Stimulated activated CD4-positive, alpha-beta T cell treated with anti-CD3 and anti-CD28 coated beads, Interleukin-1b, Interleukin-23, amount 100 ng/mL, for 4 hours (primary cell): ENCODE results near the gene TIE1.
A peak's percentile ranks its signal among the peaks of the same experiment; 100 is the strongest.

ENCODE experiments used
- DNase-seq, 2 donors: peaks; one replicate each; pipeline ENCODE4 v3.0.0-alpha.2; 2020; ENCODE audit warnings: low read depth in 2 of 2

TIE1 gene

GRCh38 chr1:43312663-43313515, 12.1 kb downstream of the TIE1 start:
- DNase-seq, result no peak

GRCh38 chr1:43313771-43314170, 13.0 kb downstream of the TIE1 start:
- no peak for DNase-seq

DNA sequence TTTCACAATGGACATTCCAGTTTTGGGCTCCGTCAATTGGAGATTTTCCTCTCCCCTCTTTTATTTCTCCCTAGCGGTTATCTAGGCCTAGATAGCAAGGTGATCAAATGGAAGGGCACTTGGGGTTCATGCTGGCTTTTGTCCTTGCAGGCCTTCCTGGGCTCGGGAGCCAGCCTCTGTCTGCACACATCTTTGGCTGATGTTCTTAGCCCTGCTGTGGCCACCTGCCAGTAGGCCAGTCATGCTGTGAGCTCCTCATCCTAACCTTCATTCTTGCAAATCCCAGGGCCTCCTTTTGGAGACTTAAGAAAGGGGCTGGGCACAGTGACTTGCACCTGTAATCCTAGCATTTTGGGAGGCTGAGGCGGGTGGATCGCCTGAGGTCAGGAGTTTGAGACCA, 13.5 kb downstream of the TIE1 start:
- no peak for DNase-seq

- no peak for DNase-seq
Observed at GRCh38 chr1:43315481-43315880, 14.7 kb downstream of the TIE1 start.

GRCh38 chr1:43315963-43316737, 15.4 kb downstream of the TIE1 start:
- DNase-seq, result no peak

GRCh38 chr1:43316738-43317520, 16.1 kb downstream of the TIE1 start:
- DNase-seq, result no peak

DNA sequence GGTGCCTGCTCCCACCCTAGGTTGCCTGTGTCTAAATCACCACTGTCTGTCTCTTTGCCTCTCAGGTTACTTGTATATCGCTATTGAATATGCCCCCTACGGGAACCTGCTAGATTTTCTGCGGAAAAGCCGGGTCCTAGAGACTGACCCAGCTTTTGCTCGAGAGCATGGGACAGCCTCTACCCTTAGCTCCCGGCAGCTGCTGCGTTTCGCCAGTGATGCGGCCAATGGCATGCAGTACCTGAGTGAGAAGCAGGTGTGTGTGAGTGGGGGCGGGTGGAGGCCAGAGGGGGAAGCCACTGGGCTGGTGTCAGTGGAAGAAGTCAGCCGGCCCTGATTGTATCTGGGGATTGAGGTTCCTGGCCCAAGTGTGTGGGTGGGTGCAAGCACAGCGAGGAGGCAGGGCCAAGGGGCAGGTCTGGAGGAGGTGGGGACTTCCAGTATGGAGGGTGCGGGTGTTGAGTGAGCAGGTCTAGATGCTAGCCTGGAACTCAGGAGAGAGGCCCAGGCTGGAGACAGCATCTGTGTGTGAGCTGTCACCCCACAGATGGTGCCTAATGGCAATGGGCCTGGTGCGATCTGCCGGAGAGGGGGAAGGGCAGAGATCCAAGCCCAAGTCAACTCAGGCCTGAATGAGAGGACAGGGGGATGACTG, 17.2 kb downstream of the TIE1 start:
- DNase-seq, result no peak

- no peak for DNase-seq
Observed at GRCh38 chr1:43318831-43319230, 18.0 kb downstream of the TIE1 start.

DNA sequence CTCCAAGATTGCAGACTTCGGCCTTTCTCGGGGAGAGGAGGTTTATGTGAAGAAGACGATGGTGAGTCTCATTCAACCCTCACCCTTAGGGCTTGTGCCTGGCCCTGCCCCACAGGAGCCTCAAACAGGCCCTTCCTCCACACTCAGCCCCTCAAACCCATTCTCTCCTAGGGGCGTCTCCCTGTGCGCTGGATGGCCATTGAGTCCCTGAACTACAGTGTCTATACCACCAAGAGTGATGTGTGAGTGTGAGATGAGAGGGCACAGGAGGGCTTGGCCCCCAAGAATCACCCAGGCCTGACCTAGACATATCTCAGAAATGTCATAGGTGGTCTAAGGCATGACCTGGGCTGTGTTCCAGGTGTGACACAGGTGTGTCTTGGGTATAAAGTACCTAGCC, 18.5 kb downstream of the TIE1 start:
- no peak for DNase-seq

DNA sequence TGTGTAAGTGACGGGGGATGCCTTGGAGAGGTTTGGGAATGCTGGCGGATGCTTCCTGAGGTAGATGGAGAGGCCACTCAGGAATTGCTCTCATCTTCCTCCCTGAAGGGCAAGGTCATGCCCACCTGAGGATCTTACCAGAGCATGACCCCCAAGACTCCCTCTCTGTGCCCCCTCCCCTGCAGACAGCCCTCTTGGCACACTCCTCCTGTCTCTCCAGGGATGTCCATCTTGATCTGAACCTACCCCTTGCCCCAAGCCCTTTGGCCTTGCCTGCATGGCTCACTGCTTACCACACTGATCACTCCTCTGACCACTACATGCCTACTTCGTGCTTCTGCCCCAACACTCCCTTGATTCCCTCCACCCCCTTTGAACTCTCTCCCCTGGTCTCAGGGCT, 19.0 kb downstream of the TIE1 start:
- DNase-seq, result no peak

- no peak for DNase-seq
Observed at GRCh38 chr1:43321331-43321891, 20.6 kb downstream of the TIE1 start.

DNA sequence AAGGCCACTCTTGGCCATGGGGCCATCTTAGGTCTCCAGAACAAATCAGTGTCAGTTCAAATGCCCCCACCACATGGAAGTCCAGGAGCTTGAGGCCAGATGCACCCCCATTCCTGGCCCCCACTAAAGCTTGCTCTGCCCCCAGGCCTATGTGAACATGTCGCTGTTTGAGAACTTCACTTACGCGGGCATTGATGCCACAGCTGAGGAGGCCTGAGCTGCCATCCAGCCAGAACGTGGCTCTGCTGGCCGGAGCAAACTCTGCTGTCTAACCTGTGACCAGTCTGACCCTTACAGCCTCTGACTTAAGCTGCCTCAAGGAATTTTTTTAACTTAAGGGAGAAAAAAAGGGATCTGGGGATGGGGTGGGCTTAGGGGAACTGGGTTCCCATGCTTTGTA, 21.7 kb downstream of the TIE1 start:
- DNase-seq, result no peak

- DNase-seq, result no peak
Observed at GRCh38 chr1:43324810-43325209, 24.0 kb downstream of the TIE1 start.

DNA sequence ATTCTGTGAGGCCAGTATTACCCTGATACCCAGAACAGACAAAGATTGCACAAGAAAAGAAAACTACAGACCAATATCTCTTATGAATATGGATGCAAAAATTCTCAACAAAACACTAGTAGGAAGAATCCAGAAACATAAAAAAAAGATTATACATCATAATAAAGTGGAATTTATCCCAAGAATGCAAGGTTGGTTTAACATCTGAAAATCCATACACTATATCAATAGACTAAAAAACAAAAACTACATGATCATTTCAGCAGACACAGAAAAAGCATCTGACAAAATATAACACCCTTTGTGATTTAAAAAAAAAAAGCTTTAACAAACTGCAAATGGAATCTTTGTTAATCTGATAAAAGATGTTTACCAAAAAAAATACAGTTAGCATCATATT, 24.6 kb downstream of the TIE1 start:
- DNase-seq, result no peak

GRCh38 chr1:43327549-43328292, 26.9 kb downstream of the TIE1 start:
- no peak for DNase-seq

- peak; percentile 37 to 41 for DNase-seq
Observed at GRCh38 chr1:43329995-43330751, 29.4 kb downstream of the TIE1 start.

- no peak for DNase-seq
Observed at GRCh38 chr1:43331688-43332087, 30.9 kb downstream of the TIE1 start.

DNA sequence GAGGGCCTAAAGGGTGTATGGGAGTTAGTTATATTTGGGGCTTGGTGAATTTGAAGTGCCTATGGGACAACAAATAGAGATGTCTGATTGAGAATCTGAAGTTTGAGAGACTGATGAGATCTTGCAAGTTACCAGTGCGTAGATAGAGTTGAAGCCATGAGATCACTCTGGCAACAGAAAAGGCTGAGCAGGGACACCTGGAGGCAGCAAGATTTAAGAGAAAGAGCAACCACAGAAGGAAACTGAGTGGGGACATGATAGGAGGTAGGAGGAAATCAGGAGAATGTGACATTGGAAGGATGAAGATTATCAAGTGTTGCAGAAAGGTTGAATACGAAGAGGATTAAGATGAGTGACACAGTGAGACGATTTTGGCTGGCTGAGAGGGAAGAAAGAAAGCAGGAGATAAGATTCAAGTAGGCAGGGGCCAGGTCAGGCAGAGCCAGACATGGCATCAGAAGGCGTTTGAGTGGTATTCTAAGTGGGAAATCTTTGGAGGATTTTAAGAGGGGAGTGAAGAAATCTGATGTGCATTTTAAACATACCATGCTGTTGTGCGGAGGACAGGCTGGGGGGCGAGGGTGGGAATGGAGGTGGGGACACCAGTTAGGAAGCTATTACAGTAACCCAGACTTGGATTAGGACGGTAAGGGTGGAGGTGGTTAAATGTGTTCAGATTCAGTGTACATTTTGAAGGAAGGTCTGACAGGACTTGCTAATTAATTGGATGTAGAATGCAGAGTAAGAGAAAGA, 33.8 kb downstream of the TIE1 start:
- DNase-seq, result no peak

DNA sequence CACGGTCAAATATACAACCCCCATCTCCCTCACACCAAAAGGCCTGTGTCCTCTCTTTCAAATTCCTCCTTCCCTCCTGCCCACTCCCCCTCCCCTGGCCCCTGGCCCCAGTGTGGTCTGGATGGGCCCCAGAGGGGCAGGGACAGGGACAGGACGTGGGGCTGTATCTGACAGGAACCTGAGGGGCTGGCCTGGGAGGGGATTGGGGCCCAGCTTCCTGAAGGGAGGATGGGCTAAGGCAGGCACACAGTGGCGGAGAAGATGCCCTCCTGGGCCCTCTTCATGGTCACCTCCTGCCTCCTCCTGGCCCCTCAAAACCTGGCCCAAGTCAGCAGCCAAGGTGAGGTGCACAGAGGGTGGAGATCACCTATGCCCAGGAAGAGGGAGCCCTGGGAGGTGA, 36.8 kb downstream of the TIE1 start, which contains the start of gene MPL:
Gene MPL, plus strand, starts transcription at position 231 of the 400 bp plus-strand sequence. Its CDS starts 31 bp downstream, at position 262.
- DNase-seq, result no peak
